Lower leg skin (tissue), 4 donors: ENCODE results near the gene ATCAY. TPM values are rescaled to one million over a fixed set of nuclear protein-coding genes. Genes with fewer than 3 reads are reported as not detected.
"Not testable (repeated sequence)": the region's sequence is repeated elsewhere in the genome, so short reads cannot be mapped to it uniquely, and the experiment has no call there.

Experiments used
- DNase-seq, 2 donors: peaks; one replicate each; pipeline ENCODE4 v3.0.0-alpha.2; 2019; ENCODE audit warnings: low spot score in 2 of 2
- H3K4me3 ChIP-seq: fragments of 200-600 bp; sonication (generic); 2 replicates; pipeline ENCODE4 v1.5.1; 2017; ENCODE audit warnings: mild to moderate bottlenecking, low read depth; ENCODE audit not compliant: poor library complexity, severe bottlenecking
- POLR2A ChIP-seq, 2 donors: fragments of 450-650 bp; IDR thresholded peaks; one replicate each; pipeline ENCODE4 v1.6.1; 2016 to 2017; ENCODE audit warnings: antibody characterized with exemption in 2 of 2, mild to moderate bottlenecking in 1 of 2, moderate library complexity in 1 of 2
- WGBS, 2 donors: methylation state at CpG; one replicate each; pipeline ENCODE4 v1.1.5; 2018; 5-methylcytosine and 5-hydroxymethylcytosine counted together
- intact Hi-C: fragments of 100-400 bp; cut with DNase I; formaldehyde crosslinking; loops from one replicate; pipeline ENCODE4 v1.15.0; 2023; ENCODE audit warnings: low total_unique reads
- total RNA-seq, 4 donors: library from RNA; depleted of rRNA; stranded (reverse); fragments of >200 nt; gene quantifications; one replicate each; pipeline ENCODE4 v1.1.0, GENCODE V29; 2016
- TF ChIP-seq, protein P1 (sequence below), 3 donors: fragments of 450-650 bp; IDR thresholded peaks; one replicate each; pipeline ENCODE4 v1.5.1; 2016; ENCODE audit warnings: antibody characterized with exemption in 3 of 3, mild to moderate bottlenecking in 3 of 3, moderate library complexity in 2 of 3

The ATCAY gene
- total RNA-seq, 4 donors from 2014 or later: not detected

DNA sequence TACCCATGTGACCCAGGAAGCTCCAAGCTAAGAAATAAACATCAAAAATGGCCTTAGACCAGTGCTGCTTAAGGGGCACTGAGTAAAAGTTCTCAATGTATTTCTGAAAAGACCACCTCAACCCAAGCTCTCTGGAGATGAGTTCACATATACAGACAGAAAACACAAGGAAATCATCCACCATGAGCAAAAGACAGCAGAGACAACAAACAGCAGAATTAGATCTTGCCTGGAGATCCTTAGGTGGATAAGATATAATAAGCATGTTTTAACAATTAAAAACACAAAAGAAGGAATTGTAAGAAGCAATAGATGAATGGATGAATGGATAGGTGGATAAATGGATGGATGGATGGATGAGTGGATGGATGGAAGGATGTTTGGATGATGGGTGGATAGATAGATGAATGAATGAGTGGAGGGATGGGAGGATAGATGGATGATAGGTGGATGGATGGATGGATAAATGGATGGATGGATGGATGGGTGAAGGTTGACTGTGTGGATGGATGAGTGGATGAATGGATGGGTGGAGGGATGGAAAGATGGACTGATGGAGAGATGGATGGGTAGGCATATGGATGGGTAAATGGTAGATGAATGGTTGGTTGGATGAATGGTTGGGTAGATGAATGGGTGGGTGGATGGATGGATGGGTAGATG lies 42.7 kb downstream of the ATCAY start:
- no peak overlapping the region for H3K4me3 ChIP-seq
- TF ChIP-seq, protein P1, sequence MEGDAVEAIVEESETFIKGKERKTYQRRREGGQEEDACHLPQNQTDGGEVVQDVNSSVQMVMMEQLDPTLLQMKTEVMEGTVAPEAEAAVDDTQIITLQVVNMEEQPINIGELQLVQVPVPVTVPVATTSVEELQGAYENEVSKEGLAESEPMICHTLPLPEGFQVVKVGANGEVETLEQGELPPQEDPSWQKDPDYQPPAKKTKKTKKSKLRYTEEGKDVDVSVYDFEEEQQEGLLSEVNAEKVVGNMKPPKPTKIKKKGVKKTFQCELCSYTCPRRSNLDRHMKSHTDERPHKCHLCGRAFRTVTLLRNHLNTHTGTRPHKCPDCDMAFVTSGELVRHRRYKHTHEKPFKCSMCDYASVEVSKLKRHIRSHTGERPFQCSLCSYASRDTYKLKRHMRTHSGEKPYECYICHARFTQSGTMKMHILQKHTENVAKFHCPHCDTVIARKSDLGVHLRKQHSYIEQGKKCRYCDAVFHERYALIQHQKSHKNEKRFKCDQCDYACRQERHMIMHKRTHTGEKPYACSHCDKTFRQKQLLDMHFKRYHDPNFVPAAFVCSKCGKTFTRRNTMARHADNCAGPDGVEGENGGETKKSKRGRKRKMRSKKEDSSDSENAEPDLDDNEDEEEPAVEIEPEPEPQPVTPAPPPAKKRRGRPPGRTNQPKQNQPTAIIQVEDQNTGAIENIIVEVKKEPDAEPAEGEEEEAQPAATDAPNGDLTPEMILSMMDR (IDR thresholded peaks at IDR 0.05): no peak
- no peak for TF ChIP-seq POLR2A (IDR thresholded peaks at IDR 0.05)
- intact Hi-C loops: no loop called here
- DNase-seq: no peak

DNA sequence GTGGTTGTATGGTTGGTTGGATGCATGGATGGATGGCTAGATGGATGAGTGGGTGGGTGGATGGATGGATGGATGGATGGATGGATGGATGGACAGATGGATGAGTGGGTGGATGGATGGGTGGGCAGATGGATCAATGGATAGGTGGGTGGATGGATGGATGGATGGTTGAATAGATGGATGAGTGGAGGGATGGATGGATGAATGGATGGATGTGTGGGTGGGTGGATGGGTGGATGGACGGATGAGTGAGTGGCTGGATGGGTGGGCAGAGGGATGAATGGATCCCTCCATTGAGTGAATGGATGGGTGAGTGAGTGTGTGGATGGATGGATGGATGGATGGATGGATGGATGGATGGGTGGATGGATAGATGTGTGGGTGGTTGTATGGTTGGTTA lies 43.4 kb downstream of the ATCAY start:
- no peak for DNase-seq
- intact Hi-C loops: no loop called here
- TF ChIP-seq POLR2A (IDR thresholded peaks at IDR 0.05): no peak
- TF ChIP-seq, protein P1 (IDR thresholded peaks at IDR 0.05): no peak
- H3K4me3 ChIP-seq: no peak overlapping the region
- 74 to 83% methylated on average over 1 of the region's 1 CpG for WGBS, 2 donors

DNA sequence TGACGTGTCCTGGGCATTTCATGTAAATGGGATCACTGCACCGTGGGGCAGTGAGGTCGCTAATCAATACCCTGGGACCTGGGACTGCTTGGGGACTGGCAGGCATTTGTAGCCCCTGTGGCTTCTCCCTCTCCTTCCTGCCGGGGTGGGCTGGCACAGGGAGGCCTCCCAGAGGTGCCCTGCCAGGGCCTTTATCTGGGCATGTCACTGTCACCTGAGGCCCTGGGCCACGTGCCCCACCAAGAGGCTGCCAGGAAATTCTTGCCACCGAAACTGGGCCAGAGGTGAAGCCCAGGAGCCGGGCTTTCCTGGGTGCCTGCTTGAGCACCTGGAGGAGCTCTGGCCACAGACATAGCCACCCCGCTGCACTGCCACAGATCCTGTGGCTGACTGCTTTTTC lies 50.6 kb downstream of the ATCAY start:
- TF ChIP-seq, protein P1 (IDR thresholded peaks at IDR 0.05): no peak
- no peak for TF ChIP-seq POLR2A (IDR thresholded peaks at IDR 0.05)
- DNase-seq: no peak
- WGBS, 2 donors: 68 to 70% methylated on average over 6 to 8 of the region's 8 CpGs
- H3K4me3 ChIP-seq: no peak overlapping the region
- intact Hi-C loops: no loop called here

DNA sequence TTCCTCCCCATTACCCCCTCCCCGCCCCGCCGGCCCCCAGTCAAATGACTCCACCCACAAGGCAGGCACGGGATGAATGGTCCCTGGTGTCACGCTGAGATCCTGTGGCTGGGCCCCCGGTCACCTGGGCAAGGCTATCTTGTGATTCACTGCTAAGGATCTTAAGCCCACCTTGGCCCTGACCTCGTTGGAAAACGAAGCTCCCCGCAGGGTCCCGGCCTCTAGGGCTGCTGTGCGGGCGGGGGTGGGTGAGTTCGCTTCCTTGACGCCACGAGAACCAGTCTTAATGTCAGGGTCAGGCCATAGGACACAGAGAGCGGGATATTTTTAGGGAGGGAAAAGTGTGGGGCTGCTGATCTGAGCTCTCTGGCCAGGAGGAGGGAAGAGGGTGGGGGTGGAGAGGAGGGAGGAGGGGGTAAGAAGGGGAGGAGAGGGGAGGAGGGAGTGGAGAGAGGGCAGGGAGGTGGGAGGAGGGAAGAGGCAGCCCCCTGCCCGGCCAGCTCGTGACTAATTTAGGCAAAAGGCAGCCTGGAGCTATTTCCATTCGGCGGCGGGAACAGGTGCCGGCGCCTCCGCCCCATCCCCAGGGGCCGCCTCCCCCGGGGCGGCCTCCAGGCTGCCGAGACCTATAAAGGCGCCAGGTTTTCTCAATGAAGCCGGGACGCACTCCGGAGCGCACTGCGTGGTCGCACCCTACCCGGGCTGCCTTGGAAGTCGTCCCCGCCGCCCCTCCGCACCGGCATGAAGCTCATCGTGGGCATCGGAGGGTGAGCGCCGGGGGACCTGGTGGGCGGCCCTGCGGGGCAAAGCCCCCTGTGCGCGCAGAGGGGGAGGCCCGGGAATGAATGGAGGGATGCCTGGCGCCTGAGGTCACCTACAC lies 52.7 kb downstream of the ATCAY start, which contains the start of gene NMRK2:
Gene NMRK2, plus strand, starts transcription at position 139 of the 880 bp plus-strand sequence. Its CDS starts 603 bp downstream, at position 742.
- TF ChIP-seq, protein P1 (IDR thresholded peaks at IDR 0.05): no peak
- no peak for TF ChIP-seq POLR2A (IDR thresholded peaks at IDR 0.05)
- H3K4me3 ChIP-seq: no peak within 1 kb of the TSS
- DNase-seq: no peak
- WGBS, 2 donors: 2 to 3% methylated on average over 21 to 41 of the region's 51 CpGs
- intact Hi-C loops: no loop called here

DNA sequence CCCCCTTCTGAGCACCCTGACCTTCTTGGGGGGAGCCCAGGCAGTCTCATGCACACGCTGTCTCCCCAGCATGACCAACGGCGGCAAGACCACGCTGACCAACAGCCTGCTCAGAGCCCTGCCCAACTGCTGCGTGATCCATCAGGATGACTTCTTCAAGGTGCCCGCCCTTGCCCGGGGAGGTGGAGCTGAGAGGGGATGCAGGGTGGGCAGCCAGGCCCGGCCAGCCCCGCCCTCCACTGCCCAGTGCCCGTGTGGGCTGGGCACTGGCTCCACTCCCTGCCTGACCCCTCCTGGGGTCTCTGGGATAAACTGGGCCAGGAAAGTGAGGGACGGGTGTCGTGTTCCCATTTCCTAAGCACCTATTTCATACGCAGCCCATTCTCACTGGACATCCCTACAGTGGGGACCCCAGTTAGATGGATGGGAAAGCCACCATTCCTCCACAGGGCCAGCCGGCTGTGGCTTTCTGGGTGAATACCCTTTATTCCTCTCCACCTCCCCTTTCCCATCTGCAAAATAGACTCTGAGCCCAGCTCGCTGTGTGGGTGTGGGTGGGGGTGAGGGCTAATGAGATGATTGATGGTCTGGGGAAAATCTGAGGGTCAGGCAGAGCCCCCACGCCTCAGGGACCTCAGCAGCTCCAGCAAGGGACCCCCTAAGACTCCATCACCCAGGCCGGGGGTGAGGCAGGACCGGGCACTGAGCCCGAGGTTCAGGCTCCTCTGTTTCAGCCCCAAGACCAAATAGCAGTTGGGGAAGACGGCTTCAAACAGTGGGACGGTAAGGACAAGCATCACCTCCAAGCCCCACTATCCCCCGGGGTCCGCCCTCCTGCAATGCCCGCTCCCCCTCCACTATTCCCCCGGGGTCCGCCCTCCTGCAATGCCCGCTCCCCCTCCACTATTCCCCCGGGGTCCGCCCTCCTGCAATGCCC lies 56.3 kb downstream of the ATCAY start:
- TF ChIP-seq POLR2A (IDR thresholded peaks at IDR 0.05): no peak
- TF ChIP-seq, protein P1 (IDR thresholded peaks at IDR 0.05): no peak
- no peak for DNase-seq
- 76 to 78% methylated on average over 26 to 27 of the region's 29 CpGs for WGBS, 2 donors
- intact Hi-C loops: no loop called here
- no peak overlapping the region for H3K4me3 ChIP-seq

DNA sequence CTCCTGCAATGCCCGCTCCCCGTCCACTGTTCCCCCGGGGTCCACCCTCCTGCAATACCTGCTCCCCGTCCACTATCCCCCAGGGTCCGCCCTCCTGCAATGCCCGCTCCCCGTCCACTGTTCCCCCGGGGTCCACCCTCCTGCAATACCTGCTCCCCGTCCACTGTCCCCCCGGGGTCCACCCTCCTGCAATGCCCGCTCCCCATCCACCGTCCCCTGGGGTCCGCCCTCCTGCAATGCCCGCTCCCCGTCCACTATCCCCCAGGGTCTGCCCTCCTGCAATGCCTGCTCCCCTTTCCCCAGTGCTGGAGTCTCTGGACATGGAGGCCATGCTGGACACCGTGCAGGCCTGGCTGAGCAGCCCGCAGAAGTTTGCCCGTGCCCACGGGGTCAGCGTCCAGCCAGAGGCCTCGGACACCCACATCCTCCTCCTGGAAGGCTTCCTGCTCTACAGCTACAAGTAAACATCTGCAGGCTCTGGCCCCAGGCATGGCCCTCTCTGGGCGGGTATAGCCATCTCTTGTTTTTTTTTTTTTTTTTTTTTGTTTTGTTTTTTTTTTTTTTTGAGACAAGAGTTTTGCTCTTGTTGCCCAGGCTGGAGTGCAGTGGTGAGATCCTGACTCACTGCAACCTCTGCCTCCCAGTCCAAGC lies 57.9 kb downstream of the ATCAY start:
- DNase-seq, H3K4me3 ChIP-seq, intact Hi-C loops: not testable (repeated sequence)
- WGBS, 2 donors: 81 to 85% methylated on average over 12 to 22 of the region's 22 CpGs
